Panc1 (cell line): ENCODE data around the gene IER3. TPM values are rescaled to one million over a fixed set of nuclear protein-coding genes. Genes with fewer than 3 reads are reported as not detected.
A peak's percentile ranks its signal among the peaks of the same experiment; 100 is the strongest.

Experiments
- ATAC-seq: fragments of 200-7000 bp; cut with Tn5 transposase; 2 replicates; pipeline ENCODE4 v1.9.1; 2020; ENCODE audit warnings: mild to moderate bottlenecking, moderate library complexity
- BruUV-seq: library from RNA; stranded (reverse); fragments of 400-500 nt; replicated peaks from 2 replicates; lab custom pipeline; 2021; lab: Mats Ljungman, UMichigan
- CTCF ChIA-PET: fragments of 300-600 bp; sonication (Branson Sonifier 250); formaldehyde crosslinking; loops from one replicate; lab custom pipeline; 2022; ENCODE audit warnings: antibody characterized with exemption; lab: Charles Lee
- POLR2A ChIA-PET: fragments of 300-600 bp; sonication (Branson Sonifier 250); formaldehyde crosslinking; loops from one replicate; lab custom pipeline; 2022; ENCODE audit warnings: antibody characterized with exemption; lab: Charles Lee
- DNase-seq: peaks from one replicate; pipeline ENCODE4 v3.0.0-alpha.2; 2010; ENCODE audit warnings: low read depth, low spot score
- H3K27ac ChIP-seq: 2 replicates; pipeline ENCODE4 v1.5.1; 2011; ENCODE audit warnings: mild to moderate bottlenecking, low read length, inconsistent platforms
- H3K27me3 ChIP-seq: fragments of 200-500 bp; sonication (Bioruptor generic); 2 replicates; pipeline ENCODE4 v1.6.0; 2014; ENCODE audit warnings: low read length, inconsistent platforms; ENCODE audit not compliant: control insufficient read depth, insufficient read depth
- H3K36me3 ChIP-seq: fragments of 200-500 bp; sonication (Bioruptor generic); 2 replicates; pipeline ENCODE4 v1.5.1; 2014; ENCODE audit warnings: inconsistent platforms, mild to moderate bottlenecking, low read length, moderate library complexity; ENCODE audit not compliant: control insufficient read depth, insufficient read depth
- H3K4me1 ChIP-seq: 2 replicates; pipeline ENCODE4 v1.5.1; 2011; ENCODE audit warnings: inconsistent platforms, mild to moderate bottlenecking, low read length, moderate library complexity; ENCODE audit not compliant: control insufficient read depth, insufficient read depth
- H3K4me3 ChIP-seq, 2 experiments: 2 replicates each; pipeline ENCODE4 v1.5.1; 2011 to 2012; ENCODE audit warnings: low read depth in 2 of 2, low read length in 2 of 2, mild to moderate bottlenecking in 2 of 2, inconsistent platforms in 1 of 2, moderate library complexity in 1 of 2
- H3K9me3 ChIP-seq: fragments of 200-500 bp; sonication (Bioruptor generic); 2 replicates; pipeline ENCODE4 v1.5.1; 2014; ENCODE audit warnings: low read depth, mild to moderate bottlenecking, inconsistent platforms, low read length, moderate library complexity; ENCODE audit not compliant: control insufficient read depth, insufficient read depth
- POLR2AphosphoS5 ChIP-seq: IDR thresholded peaks from 2 replicates; pipeline ENCODE4 v1.6.1; 2012; ENCODE audit warnings: mild to moderate bottlenecking, low read depth, low read length, moderate library complexity
- SIN3A ChIP-seq: IDR thresholded peaks from 2 replicates; pipeline ENCODE4 v1.6.1; 2012; ENCODE audit warnings: low read depth, mild to moderate bottlenecking, low read length, moderate library complexity, borderline replicate concordance; ENCODE audit not compliant: insufficient read depth
- TCF7L2 ChIP-seq: IDR thresholded peaks from 2 replicates; pipeline ENCODE4 v1.6.1; 2011; ENCODE audit warnings: mild to moderate bottlenecking, low read depth, low read length, inconsistent platforms
- in situ Hi-C: cut with HindIII; loops from 2 replicates; pipeline ENCODE4 v1.10.0; 2016; ENCODE audit warnings: low sequenced_read_pairs, low pct_unique_long_range_greater_than_20kb
- intact Hi-C: fragments of 100-400 bp; cut with micrococcal nuclease; formaldehyde crosslinking; loops from one replicate; pipeline ENCODE4 v1.10.0; 2022; ENCODE audit not compliant: unreplicated experiment
- total RNA-seq: library from RNA; stranded (reverse); gene quantifications from one replicate; pipeline ENCODE4 v1.2.1, GENCODE V29; 2021; ENCODE audit not compliant: unreplicated experiment
- TF ChIP-seq, protein P1 (sequence below): fragments of 450-650 bp; IDR thresholded peaks from 2 replicates; pipeline ENCODE4 v1.5.1; 2017; ENCODE audit warnings: mild to moderate bottlenecking
- TF ChIP-seq, protein P2 (sequence below), 2 experiments: IDR thresholded peaks; 2 replicates each; pipeline ENCODE4 v1.6.1; 2011 to 2012; ENCODE audit warnings: low read depth in 2 of 2, control low read depth in 1 of 2, low read length in 1 of 2, mild to moderate bottlenecking in 1 of 2, moderate library complexity in 1 of 2; ENCODE audit not compliant: insufficient read depth in 1 of 2

IER3 gene
- total RNA-seq, 1 experiment from 2014 or later = 106 TPM

DNA sequence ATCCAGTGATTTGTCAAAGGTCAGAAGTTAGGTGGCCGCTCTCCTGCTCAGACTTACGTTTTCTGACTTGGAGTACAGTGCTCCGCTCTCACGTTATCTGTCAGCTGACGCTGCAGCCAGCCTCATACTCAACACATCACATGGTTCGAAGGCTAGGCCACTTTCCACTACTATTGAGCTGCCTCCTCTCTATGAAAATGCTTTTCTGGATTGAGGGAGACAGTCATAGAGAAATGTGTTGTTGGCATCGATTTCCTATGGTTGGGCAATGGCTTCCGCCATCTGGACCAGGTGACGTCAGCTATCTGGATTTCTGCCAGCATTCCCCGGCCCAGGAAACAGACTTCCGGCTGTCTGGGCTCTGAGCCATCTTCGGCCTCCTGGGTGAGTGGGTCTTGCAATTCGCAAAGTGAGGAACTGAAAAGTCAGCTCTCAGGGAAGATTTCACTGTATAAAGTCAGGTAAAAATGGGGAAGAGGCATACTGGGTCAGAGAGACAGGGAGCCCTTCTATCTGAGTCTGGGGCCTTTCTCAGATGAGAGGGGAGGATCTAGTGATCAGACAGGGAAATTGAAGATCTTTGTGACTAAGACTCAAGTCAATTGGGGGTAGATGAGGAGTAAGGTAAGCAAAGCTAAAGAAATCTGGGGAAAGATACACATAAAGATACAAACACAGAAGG is 37.5 kb upstream of the IER3 start:
- DNase-seq (peak; percentile 98), ATAC-seq (peak; percentile 78)
- in situ Hi-C loops = no loop called here
- Histone ChIP-seq H3K36me3 (no peaks in the 10 kb centered on the region), H3K4me3 (peak overlapping the region in 1 of 2 experiments; percentile 24; a peak in 2 of 4 replicates), H3K9me3 (peaks cover 5% of the 10 kb centered on the region; the same call in 1 of the 2 replicates), H3K27me3 (no peaks in the 10 kb centered on the region), H3K27ac (peak overlapping the region; percentile 90), H3K4me1 (peaks cover 62% of the 10 kb centered on the region)
- no TSS peak for BruUV-seq
- POLR2A ChIA-PET = interaction anchor here (0.9 to 1.1 kb wide), 2 partner anchors 29 to 38 kb away, joined by 3 read pairs; no protein-coding TSS in a partner anchor
- CTCF ChIA-PET = no interaction called here
- intact Hi-C loops = loop anchor here (5.0 kb wide), 1 partner anchor 40 kb away; the partner anchor contains the start of genes FLOT1 and IER3
- TF ChIP-seq SIN3A (no peak), POLR2AphosphoS5 (peak; percentile 40), TCF7L2 (no peak)
- TF ChIP-seq, protein P1, sequence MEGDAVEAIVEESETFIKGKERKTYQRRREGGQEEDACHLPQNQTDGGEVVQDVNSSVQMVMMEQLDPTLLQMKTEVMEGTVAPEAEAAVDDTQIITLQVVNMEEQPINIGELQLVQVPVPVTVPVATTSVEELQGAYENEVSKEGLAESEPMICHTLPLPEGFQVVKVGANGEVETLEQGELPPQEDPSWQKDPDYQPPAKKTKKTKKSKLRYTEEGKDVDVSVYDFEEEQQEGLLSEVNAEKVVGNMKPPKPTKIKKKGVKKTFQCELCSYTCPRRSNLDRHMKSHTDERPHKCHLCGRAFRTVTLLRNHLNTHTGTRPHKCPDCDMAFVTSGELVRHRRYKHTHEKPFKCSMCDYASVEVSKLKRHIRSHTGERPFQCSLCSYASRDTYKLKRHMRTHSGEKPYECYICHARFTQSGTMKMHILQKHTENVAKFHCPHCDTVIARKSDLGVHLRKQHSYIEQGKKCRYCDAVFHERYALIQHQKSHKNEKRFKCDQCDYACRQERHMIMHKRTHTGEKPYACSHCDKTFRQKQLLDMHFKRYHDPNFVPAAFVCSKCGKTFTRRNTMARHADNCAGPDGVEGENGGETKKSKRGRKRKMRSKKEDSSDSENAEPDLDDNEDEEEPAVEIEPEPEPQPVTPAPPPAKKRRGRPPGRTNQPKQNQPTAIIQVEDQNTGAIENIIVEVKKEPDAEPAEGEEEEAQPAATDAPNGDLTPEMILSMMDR = no peak
- TF ChIP-seq, protein P2, sequence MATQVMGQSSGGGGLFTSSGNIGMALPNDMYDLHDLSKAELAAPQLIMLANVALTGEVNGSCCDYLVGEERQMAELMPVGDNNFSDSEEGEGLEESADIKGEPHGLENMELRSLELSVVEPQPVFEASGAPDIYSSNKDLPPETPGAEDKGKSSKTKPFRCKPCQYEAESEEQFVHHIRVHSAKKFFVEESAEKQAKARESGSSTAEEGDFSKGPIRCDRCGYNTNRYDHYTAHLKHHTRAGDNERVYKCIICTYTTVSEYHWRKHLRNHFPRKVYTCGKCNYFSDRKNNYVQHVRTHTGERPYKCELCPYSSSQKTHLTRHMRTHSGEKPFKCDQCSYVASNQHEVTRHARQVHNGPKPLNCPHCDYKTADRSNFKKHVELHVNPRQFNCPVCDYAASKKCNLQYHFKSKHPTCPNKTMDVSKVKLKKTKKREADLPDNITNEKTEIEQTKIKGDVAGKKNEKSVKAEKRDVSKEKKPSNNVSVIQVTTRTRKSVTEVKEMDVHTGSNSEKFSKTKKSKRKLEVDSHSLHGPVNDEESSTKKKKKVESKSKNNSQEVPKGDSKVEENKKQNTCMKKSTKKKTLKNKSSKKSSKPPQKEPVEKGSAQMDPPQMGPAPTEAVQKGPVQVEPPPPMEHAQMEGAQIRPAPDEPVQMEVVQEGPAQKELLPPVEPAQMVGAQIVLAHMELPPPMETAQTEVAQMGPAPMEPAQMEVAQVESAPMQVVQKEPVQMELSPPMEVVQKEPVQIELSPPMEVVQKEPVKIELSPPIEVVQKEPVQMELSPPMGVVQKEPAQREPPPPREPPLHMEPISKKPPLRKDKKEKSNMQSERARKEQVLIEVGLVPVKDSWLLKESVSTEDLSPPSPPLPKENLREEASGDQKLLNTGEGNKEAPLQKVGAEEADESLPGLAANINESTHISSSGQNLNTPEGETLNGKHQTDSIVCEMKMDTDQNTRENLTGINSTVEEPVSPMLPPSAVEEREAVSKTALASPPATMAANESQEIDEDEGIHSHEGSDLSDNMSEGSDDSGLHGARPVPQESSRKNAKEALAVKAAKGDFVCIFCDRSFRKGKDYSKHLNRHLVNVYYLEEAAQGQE (IDR thresholded peaks at IDR 0.05; ENCODE audit: insufficient read depth in 1 of 2, low read depth in 2 of 2, low read length in 1 of 2) = no peak

DNA sequence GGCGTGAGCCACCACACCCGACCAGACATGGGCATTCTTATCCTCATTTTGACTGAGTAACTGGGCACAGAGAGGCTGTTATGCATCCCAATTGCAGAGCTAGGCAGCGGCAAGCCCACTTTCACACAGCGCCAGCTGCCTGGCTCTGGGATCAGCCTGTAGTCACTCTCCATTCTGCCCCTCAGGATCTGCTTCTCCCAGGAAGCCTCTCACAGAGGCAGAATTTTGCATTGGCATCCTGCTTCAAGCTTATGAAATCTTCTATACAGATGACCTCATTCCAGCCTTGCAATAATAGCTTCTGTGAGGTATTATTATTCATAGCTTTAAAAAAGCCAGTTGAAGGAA is 37.0 kb upstream of the IER3 start:
- in situ Hi-C loops = no loop called here
- ChIA-PET CTCF (no interaction called here), POLR2A (interaction anchor here (0.9 kb wide), 1 partner anchor 38 kb away, joined by 3 read pairs; no protein-coding TSS in a partner anchor)
- no TSS peak for BruUV-seq
- H3K4me1 ChIP-seq = peaks cover 62% of the 10 kb centered on the region
- peak overlapping the region; percentile 90 for H3K27ac ChIP-seq
- H3K36me3 ChIP-seq = no peaks in the 10 kb centered on the region
- TF ChIP-seq SIN3A = no peak
- TF ChIP-seq, protein P1 = no peak
- TF ChIP-seq POLR2AphosphoS5 = no peak
- no peak for TF ChIP-seq TCF7L2
- TF ChIP-seq, protein P2 (IDR thresholded peaks at IDR 0.05; ENCODE audit: insufficient read depth in 1 of 2, low read depth in 2 of 2, low read length in 1 of 2) = no peak
- H3K9me3 ChIP-seq = peaks cover 5% of the 10 kb centered on the region; the same call in 1 of the 2 replicates
- ATAC-seq = no peak; the same call in 1 of the 2 replicates
- intact Hi-C loops = loop anchor here (5.0 kb wide), 1 partner anchor 39 kb away; the partner anchor contains the start of genes FLOT1 and IER3
- no peak for DNase-seq
- no peaks in the 10 kb centered on the region for H3K27me3 ChIP-seq
- no peak overlapping the region for H3K4me3 ChIP-seq
